ENCODE data around the gene DSCAM. TPM values are rescaled to one million over a fixed set of nuclear protein-coding genes. Genes with fewer than 3 reads are reported as not detected.

The DSCAM gene
- total and polyA plus RNA-seq, 10 of the 15 experiments (the other 5 are each of a cell fraction or from before 2014, with no cell fraction given): not detected

DNA sequence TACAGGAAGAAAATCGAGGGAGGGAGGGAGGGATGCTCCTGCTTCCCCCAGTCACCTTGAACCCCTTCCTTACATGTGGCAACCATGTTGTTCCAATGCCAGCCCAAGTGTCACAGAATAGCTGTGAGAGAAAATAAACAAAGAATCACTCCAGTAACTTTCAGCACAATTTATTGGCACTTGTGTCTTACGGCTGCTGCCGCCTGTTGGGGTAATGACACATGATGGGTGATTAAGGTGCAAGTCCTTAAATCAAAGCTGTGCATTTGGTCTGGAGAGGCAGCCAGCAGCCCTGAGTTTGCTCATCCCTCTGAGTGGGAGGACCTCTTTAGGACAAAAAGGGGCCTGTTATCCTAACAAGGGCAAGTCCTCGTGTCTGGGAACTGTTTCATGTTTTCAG, 602.0 kb downstream of the DSCAM start:
- ChIA-PET SMC1A (ENCODE audit: uncharacterized antibody, unreplicated experiment) (no interaction called here), CTCF (no interaction called here), POLR2A (no interaction called here), RAD21 (ENCODE audit: unreplicated experiment) (no interaction called here)
- Histone ChIP-seq H3K4me2 (ENCODE audit: control insufficient read depth, insufficient read depth) (no peak overlapping the region), H3K4me3 (no peak overlapping the region), H3K36me3 (ENCODE audit: control insufficient read depth in 2 of 2, insufficient read depth in 2 of 2, low read length in 1 of 2) (no peaks in the 10 kb centered on the region), H3K27ac (ENCODE audit: control insufficient read depth, insufficient read depth) (no peak overlapping the region), H3K9ac (ENCODE audit: control insufficient read depth, insufficient read depth, low read length) (no peak overlapping the region), H2AFZ (ENCODE audit: control insufficient read depth, low read depth, low read length) (no peak overlapping the region), H3K4me1 (ENCODE audit: control insufficient read depth, insufficient read depth, low read length) (no peaks in the 10 kb centered on the region), H3K27me3 (replicated peaks in 1 of 2; ENCODE audit: control insufficient read depth in 2 of 2, insufficient read depth in 2 of 2, low read length in 1 of 2) (no peaks in the 10 kb centered on the region), H3K79me2 (ENCODE audit: control insufficient read depth, insufficient read depth, low read length) (no peaks in the 10 kb centered on the region), H3K9me3 (replicated peaks; ENCODE audit: control insufficient read depth, insufficient read depth, low read length) (no peaks in the 10 kb centered on the region; the same call in 2 of the 3 replicates), H4K20me1 (ENCODE audit: control insufficient read depth, insufficient read depth) (no peaks in the 10 kb centered on the region)
- no peak for ATAC-seq
- no TSS peak for BruUV-seq (replicated peaks)
- no peak for FAIRE-seq
- WGBS (ENCODE audit: insufficient coverage, insufficient replicate concordance, low lambda C conversion rate, missing lambda C conversion rate): 69% methylated on average over 3 of the region's 4 CpGs
- intact Hi-C loops (cut with micrococcal nuclease; ENCODE audit: unreplicated experiment) (no loop called here), in situ Hi-C loops (cut with MboI) (no loop called here)
- no peak for DNase-seq (ENCODE audit: low read depth, low spot score)
- TF ChIP-seq FOXM1 (IDR thresholded peaks at IDR 0.05; ENCODE audit: low read depth, low read length) (no peak), ZNF384 (IDR thresholded peaks at IDR 0.05; ENCODE audit: borderline replicate concordance, low read depth, low read length) (no peak), ZNF207 (IDR thresholded peaks at IDR 0.05; ENCODE audit: borderline replicate concordance) (no peak), BHLHE40 (IDR thresholded peaks at IDR 0.05; ENCODE audit: borderline replicate concordance in 1 of 2, low read depth in 2 of 2, low read length in 1 of 2) (no peak), POU2F2 (IDR thresholded peaks at IDR 0.05; ENCODE audit: borderline replicate concordance, low read depth, low read length) (no peak)
- TF ChIP-seq, protein P1, sequence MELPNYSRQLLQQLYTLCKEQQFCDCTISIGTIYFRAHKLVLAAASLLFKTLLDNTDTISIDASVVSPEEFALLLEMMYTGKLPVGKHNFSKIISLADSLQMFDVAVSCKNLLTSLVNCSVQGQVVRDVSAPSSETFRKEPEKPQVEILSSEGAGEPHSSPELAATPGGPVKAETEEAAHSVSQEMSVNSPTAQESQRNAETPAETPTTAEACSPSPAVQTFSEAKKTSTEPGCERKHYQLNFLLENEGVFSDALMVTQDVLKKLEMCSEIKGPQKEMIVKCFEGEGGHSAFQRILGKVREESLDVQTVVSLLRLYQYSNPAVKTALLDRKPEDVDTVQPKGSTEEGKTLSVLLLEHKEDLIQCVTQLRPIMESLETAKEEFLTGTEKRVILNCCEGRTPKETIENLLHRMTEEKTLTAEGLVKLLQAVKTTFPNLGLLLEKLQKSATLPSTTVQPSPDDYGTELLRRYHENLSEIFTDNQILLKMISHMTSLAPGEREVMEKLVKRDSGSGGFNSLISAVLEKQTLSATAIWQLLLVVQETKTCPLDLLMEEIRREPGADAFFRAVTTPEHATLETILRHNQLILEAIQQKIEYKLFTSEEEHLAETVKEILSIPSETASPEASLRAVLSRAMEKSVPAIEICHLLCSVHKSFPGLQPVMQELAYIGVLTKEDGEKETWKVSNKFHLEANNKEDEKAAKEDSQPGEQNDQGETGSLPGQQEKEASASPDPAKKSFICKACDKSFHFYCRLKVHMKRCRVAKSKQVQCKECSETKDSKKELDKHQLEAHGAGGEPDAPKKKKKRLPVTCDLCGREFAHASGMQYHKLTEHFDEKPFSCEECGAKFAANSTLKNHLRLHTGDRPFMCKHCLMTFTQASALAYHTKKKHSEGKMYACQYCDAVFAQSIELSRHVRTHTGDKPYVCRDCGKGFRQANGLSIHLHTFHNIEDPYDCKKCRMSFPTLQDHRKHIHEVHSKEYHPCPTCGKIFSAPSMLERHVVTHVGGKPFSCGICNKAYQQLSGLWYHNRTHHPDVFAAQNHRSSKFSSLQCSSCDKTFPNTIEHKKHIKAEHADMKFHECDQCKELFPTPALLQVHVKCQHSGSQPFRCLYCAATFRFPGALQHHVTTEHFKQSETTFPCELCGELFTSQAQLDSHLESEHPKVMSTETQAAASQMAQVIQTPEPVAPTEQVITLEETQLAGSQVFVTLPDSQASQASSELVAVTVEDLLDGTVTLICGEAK (IDR thresholded peaks at IDR 0.05; ENCODE audit: borderline replicate concordance): no peak

Data from GM12878 (cell line).